Ishikawa (cell line): ENCODE results near the gene SESN1.

Source experiments
- CEBPB ChIP-seq: IDR thresholded peaks from 2 replicates; pipeline ENCODE4 v1.6.1; 2012
- CREB1 ChIP-seq: IDR thresholded peaks from 2 replicates; pipeline ENCODE4 v1.6.1; 2012; ENCODE audit warnings: low read depth
- EGR1 ChIP-seq: IDR thresholded peaks from 2 replicates; pipeline ENCODE4 v1.6.1; 2012
- EP300 ChIP-seq: IDR thresholded peaks from 2 replicates; pipeline ENCODE4 v1.6.1; 2012; ENCODE audit warnings: borderline replicate concordance
- FOXM1 ChIP-seq: IDR thresholded peaks from 2 replicates; pipeline ENCODE4 v1.6.1; 2012; ENCODE audit warnings: low read depth, borderline replicate concordance
- NFIC ChIP-seq: IDR thresholded peaks from 2 replicates; pipeline ENCODE4 v1.6.1; 2012
- RAD21 ChIP-seq: IDR thresholded peaks from 2 replicates; pipeline ENCODE4 v1.6.1; 2012; ENCODE audit warnings: low read depth
- REST ChIP-seq: IDR thresholded peaks from 2 replicates; pipeline ENCODE4 v1.6.1; 2012; ENCODE audit warnings: low read depth, mild to moderate bottlenecking
- TAF1 ChIP-seq: IDR thresholded peaks from 2 replicates; pipeline ENCODE4 v1.6.1; 2012; ENCODE audit warnings: low read depth, mild to moderate bottlenecking
- TCF12 ChIP-seq: IDR thresholded peaks from 2 replicates; pipeline ENCODE4 v1.6.1; 2012; ENCODE audit warnings: low read depth
- TEAD4 ChIP-seq: IDR thresholded peaks from 2 replicates; pipeline ENCODE4 v1.6.1; 2012
- USF1 ChIP-seq: IDR thresholded peaks from 2 replicates; pipeline ENCODE4 v1.6.1; 2012
- YY1 ChIP-seq: IDR thresholded peaks from 2 replicates; pipeline ENCODE4 v1.6.1; 2012; ENCODE audit warnings: low read depth
- ZBTB7A ChIP-seq: IDR thresholded peaks from 2 replicates; pipeline ENCODE4 v1.6.1; 2012; ENCODE audit warnings: low read depth
- TF ChIP-seq, protein P1 (sequence below): IDR thresholded peaks from 2 replicates; pipeline ENCODE4 v1.6.1; 2012

SESN1 gene

GRCh38 chr6:109092074-109092473 lies 2.6 kb downstream of the SESN1 start:
- TF ChIP-seq FOXM1 (no peak), TEAD4 (no peak), NFIC (no peak), YY1 (no peak), CEBPB (no peak), ZBTB7A (no peak)

GRCh38 chr6:109091314-109092024 lies 3.2 kb downstream of the SESN1 start:
- TF ChIP-seq TAF1 (no peak), CREB1 (no peak), TEAD4 (no peak), EGR1 (no peak), REST (no peak), TCF12 (no peak), ZBTB7A (no peak), NFIC (no peak), RAD21 (no peak), YY1 (no peak), EP300 (no peak), USF1 (no peak)

DNA sequence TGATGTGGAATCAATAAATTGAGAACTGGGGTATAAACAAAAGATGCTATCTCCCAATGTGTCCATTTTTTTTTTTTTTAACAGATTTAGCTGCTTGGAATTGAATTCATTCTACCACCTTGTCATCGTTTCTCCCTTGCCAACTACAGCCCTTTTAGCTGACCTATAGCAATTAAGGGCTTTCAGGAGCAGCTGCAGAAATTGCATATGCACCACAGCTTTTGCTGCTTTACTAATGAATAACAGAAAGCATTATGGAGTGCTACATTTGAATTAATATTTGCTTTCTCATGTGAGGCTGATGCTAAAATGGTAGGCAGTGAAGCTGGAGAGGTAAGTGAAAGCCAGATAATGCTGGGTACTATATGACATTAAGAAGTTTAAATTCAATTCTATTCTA lies 5.7 kb downstream of the SESN1 start:
- TF ChIP-seq FOXM1 (no peak), TAF1 (no peak), TEAD4 (no peak), NFIC (no peak), TCF12 (no peak), CREB1 (no peak)
- TF ChIP-seq, protein P1, sequence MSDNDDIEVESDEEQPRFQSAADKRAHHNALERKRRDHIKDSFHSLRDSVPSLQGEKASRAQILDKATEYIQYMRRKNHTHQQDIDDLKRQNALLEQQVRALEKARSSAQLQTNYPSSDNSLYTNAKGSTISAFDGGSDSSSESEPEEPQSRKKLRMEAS: no peak

- TF ChIP-seq USF1 (no peak), CEBPB (no peak), ZBTB7A (no peak), NFIC (no peak), RAD21 (no peak), TEAD4 (no peak), REST (no peak), EP300 (no peak), EGR1 (no peak), TCF12 (no peak), YY1 (no peak), CREB1 (no peak), TAF1 (no peak), FOXM1 (no peak)
- TF ChIP-seq, protein P1: no peak
These were observed 6.9 kb downstream of the SESN1 start for GRCh38 chr6:109087661-109088264.

DNA sequence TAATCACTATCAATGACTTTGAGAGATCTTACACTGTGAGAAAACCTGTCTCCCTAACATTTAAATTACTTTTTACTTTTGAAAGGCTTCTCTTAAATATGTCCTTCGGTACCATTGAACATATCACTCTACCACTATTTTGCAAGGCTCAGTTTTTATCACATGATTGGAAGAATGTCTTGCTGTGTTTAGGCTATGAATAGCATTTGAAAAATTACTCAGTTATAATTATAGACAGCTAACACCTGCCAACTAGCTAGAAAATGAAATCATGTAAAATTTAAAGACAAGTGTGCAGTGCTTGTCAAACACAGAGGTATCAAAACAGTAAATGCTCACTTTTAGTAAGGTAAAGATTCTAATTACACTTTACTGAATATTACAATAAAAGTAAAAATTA lies 11.0 kb downstream of the SESN1 start:
- TF ChIP-seq RAD21 (no peak), ZBTB7A (no peak), FOXM1 (no peak), USF1 (no peak), TCF12 (no peak), NFIC (no peak), CEBPB (no peak), REST (no peak), YY1 (no peak), TAF1 (no peak), CREB1 (no peak), EP300 (no peak), EGR1 (no peak)
- TF ChIP-seq, protein P1: no peak
